SKM-1 (cell line): ENCODE data around the gene TENM3.

Source experiments
- DNase-seq: peaks from one replicate; lab custom pipeline; 2025; ENCODE audit not compliant: unreplicated experiment; lab: John Stamatoyannopoulos, UW

TENM3 gene

DNA sequence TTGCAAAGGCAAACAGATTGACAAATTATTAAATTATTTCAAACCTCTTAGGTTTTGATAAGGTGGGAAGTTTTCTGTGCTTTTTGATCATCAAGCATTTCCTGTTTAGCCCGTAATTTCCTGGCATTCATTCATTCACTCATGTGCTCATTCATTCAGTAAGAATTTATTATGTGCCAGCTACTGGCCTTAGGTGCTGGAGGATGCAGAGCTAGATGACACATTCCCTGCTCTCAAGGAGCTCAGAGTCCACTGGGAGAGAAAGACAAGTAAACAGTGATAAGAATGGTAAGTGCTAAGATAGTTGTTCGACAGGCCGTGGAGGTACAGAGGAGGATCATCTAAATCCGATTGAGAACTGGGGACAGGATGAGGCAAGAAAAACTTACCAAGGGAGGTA lies 520.9 kb downstream of the TENM3 start:
- DNase-seq = no peak

DNA sequence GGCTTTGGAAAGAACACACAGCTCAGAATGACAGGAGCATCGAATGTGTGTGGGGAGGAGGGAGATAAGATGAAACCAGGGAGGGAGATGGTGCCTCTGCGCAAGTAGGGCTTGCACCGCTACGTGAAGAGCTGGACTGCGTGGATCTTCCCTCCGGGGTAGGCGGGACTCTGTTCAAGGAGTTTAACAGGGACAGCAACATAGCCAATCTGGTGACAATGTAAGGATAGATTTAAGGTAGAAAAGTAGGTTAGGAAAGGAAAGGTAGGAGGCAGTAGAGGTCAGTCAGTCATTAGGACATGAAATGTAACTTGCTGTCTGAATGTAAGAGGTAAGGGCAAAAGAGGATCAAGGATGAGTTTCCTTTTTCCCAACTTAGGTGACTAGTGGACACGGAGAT lies 521.4 kb downstream of the TENM3 start:
- no peak for DNase-seq

DNA sequence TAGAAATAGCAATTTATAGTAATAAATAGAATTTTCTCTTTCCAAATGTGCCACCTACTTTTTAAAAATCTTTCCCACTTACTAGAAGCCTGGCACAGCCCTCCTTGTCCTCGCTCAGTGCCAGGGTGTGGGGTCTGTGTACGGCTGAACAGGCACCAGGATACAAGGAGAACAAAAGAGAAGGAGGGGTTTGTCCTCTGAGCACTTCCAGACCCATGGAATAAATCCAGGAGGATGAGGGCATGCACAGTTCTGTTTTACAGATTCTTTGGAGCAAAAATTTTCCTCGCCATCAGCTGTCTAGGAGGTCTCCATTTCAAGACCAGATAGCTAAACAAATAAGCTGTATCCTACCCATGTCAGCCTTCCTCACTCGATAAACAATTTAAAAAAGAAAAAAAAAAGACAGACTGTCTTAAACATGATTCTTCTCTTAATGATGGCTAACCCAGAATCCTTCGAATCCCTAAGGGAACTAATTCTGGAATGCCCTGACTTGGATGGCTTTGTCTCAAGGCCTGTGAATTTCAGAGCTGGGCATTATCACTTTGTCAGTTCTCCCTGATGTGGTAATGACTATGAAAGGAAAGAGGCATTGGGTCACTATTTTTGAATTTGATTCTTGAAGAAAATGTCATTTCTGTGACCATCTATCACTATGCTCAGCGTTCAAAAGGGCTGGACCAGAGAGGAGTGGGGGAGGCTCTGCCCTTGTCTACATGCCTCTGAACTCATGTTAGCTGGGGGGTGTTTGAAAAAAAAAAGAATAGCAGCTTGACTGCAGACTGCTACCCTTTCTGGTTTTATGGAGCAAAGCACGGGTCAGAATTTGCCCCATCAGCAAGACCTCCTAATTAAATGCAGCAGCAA lies 523.0 kb downstream of the TENM3 start:
- DNase-seq = no peak

DNA sequence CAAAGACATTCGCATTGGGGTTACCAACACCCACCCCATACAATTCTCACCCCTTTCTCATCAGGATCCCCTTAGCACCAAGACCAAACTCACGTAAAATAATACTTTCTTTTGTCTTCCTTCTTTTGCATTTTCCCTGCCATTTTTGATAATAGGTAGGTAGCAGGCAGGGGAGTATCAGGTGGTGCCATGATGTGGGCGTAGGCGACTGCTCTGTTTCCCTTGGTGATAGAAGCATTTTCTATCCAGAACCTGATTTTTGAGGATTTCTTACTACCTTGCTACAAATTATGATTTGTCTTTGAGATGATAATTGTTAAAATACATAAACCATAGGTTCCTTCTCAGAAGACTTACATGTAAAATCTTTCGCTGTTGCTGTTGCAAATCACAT lies 523.7 kb downstream of the TENM3 start:
- no peak for DNase-seq

DNA sequence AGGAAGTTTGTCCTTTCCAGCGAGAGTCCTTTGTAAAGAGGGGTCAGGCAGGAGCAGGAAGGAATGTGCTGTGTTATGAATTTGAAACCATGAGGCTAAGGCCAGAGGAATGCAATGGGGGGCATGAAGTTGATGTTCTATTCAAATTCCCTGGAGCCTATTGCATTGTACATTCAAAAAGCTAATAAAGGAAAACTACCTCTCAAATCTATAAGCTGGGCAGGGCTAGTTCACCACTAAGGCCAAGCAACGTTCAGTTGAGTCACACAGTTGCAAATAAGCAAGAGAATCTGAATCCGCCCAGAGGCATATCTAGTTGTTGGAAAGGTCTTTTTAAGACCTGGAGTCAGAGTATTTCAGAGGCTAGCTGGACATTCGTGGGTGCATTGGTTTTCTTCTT lies 525.6 kb downstream of the TENM3 start:
- no peak for DNase-seq

DNA sequence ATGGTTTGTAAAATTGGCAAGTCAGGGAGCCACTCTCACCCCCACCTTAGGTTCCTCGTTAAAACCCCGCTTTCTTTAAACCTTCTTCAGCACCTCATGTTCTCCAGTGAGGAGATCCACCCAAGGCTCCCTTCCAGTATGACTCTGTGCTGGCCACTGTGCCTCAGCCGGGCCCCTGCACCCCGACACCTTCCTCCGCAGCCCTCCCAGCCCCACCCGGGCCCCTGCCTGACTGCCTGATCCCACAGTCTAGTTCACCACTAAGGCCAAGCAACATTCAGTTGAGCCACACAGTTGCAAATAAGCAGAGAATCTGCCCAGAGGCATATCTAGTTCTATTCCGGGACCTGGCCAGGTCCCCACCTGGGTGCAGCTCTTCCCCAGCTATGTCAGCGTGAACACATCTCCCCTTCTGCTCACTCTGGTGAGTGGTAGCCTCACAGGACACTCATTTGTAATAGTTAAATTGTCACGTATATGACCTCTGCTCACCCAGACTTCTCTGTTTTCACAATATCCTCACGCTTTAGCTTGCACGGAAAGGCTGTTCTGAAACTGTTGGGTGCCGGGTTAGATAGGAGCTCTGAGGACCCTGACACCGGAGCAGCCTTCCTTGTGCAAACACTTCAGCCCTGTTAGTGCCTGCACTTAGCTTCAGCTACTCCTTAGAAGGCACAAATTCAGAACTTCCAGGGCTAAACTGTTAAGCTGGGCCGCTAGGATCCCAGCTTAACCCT lies 527.2 kb downstream of the TENM3 start:
- no peak for DNase-seq

DNA sequence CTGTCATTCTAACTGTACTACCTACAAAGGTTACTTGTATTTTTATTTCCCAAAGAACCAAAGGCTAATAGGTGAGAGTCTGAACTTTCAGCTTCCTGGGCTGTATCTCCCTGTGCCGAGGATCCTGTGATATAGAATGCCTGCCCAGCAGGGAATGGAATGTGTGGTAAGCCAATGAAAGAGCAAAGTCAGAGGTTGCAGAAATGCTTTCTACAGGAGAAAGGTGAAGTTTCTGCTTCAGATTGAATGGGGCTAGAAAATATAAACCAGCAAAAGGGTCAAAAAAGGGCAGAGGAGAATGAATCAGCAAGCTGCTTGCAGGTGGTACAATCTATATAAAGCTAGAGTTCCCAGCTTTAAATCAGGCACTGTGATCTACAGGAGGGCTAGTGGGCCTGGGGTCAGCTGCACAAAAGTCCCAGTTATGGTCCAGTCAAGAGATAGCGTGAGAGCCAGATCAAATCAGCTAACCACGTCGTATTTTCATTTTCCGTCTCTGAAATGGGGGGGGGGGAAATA lies 527.9 kb downstream of the TENM3 start:
- DNase-seq = no peak

DNA sequence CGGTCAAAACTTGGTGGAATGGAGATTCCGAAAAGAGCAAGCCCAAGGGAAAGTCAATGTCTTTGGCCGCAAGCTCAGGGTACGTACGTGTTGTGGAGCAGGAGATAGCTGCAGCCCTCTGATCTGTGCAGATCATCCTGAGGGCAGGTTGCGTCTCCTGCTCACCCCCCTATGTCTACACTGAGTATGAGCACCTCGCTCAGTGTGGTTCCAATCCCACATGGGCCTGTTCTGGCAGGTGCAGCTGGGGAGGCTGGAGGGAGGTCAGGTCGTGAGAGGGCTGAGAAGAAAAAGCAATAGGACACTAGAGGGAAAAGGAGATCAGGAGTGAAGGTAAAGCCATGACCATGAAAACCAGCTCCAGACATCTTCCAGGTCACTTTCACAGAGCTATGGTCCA lies 531.9 kb downstream of the TENM3 start:
- no peak for DNase-seq

DNA sequence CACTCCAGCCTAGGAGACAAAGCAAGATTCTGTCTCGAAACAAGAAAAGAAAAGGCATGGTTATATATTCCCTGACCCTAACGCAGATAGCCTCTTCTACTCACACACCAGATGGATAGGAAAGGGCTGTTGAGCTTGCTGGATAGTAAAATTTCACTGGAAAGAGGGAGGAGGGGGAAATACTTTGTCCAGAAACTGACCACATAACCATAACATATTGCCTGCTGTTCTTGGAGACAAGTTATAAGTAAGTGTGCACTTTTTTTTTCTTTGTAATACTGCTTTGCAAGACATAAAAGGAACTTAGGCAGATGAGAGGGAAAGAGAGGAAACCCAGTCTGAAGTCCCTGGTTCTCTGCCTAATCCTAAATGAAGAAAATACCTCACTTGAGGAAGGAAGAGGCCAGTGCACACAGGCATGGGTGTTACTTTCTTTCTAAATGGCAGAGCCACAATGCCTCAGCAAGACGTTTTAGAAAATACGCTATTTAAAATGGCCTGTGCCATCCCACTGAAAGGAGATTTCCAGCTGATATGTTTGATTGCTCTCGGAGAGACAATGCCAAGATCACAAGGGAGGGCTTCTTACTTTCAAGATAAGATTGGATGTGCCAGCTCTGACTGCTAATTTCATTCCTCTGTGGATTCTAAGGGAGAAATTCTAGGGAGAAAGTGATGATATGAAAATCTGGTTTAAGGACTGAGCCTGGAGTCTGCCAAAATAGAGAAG lies 533.3 kb downstream of the TENM3 start:
- DNase-seq = no peak

DNA sequence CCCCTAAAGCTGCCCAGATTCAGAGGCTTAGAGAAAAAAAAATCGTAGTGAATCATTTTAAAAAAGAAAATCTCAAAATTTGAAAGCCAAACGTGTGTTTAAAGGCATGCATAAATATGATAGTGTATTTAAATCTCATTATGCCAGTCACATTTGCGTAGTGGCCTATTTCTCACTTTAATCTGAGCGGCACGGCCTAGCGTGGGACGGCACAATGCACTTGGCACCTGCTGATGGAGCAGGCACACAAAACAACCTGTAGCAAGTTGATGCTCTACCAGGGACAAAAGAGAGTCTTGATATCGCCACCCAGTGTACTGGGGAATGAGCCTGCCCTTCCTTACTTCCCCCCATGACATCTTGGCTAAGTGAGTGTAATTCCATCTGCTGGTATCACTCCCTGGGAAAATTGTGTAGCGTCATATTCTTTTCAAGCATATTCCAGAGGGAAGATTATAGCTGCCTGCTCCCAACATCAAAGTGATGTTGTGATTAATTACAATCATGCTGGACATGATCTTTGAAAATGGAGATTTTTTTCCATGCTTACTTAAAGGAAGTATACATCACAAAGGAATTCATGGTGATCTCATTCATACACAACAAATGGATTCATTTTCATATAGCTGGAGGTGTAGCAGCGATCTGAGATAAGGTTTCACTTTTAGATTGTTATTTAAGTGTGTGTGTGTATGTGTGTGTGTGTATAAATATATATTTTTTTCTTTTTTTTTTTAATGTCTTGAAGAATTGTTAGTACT lies 535.2 kb downstream of the TENM3 start:
- DNase-seq = no peak

DNA sequence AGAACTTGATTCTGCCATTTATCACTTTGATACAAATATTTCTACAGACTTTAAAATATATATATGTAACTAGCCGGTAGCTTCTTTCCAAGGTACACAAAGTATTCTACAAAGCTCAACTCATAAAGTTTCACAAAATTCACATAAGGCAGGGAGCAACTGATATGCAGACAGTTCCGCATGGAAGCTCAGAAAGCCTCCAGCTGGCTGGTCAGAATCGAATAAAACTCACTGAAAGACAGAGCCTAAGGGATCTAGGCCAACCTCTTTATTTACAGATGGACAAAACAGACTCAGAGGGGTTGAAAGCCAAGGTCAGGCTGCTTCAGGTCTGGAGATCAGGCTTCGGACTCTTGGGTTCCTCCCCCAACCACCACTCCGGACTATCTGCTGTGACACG lies 543.8 kb downstream of the TENM3 start:
- no peak for DNase-seq

DNA sequence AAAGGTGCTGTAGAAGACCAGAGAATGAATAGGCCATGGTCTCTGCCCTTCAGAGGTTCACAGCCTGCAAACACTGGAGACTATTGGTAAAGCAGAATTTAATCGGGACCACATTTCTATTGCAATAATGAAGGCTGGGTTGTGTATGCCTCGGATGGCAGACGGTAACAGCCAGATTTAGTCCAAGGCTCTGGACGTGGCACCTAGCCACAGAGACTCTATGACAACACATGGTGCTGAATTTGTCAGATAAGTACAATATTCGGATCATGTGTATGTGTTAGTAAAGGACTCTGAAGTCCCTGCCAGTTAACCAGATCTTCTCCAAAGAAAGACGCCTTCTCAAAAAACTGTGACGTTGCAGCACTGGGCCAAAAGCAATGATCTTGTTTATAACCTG lies 545.0 kb downstream of the TENM3 start:
- no peak for DNase-seq

DNA sequence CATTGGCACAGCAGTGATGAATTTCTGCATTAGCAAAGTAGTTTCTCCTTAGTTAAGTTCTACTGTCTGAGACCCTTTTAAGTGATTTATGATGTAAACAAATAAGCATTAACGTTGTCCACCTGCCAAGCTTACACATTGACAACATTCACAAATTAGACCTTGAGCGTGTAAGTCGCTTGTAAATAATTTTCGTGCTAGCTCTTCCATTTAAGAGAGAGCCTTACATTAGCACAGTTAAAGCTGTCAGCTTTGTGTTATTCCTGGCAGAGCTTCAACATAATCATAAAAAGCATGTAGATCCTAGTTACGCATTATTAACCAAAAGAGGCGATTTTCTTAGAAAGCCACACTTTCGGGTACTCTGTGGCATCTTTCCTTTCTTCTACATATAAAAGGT lies 546.3 kb downstream of the TENM3 start:
- DNase-seq = no peak

DNA sequence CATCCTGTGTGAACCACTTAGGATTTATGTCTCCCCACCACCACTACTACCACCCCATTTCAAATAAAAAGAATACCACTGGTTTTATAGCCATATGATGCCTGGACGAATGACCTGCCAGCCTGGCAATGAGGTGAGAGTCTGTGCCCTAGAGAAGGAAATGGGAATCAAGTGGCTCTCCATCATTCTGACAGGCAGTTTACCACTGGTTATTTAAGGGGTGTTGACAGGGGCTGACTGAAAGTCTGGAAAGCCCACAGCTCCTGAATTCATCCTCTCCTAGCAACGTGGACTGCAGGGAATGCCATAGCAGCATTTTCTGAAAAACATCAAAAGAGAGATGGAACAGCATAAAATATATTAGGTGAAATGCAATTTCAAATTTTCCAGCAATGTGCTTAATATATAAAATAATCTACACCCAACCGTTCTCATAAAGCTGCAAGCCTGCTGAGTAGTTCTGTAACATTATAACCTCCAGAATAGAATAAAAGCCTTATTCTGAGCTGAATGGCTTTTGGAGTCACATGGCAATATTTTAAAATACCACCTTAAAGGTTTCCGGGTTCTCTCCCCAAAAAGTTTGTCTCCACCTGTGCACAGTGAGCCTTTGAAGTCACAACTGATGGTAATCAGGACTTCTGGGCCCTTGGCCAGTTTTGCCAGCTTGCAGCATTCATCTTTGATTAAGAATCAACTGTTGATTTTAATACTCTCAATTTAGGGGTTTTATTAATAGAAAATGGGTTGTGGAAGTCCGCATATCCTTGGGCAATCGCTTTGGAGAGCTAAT lies 552.4 kb downstream of the TENM3 start:
- DNase-seq = no peak

DNA sequence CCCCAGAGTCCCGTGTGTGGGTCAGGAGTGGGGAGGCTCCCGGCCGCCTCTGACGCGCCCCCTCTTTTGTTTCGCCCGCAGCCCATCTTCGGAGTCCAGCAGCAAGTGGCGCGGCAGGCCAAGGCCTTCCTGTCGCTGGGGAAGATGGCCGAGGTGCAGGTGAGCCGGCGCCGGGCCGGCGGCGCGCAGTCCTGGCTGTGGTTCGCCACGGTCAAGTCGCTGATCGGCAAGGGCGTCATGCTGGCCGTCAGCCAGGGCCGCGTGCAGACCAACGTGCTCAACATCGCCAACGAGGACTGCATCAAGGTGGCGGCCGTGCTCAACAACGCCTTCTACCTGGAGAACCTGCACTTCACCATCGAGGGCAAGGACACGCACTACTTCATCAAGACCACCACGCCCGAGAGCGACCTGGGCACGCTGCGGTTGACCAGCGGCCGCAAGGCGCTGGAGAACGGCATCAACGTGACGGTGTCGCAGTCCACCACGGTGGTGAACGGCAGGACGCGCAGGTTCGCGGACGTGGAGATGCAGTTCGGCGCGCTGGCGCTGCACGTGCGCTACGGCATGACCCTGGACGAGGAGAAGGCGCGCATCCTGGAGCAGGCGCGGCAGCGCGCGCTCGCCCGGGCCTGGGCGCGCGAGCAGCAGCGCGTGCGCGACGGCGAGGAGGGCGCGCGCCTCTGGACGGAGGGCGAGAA lies 556.5 kb downstream of the TENM3 start:
- no peak for DNase-seq

DNA sequence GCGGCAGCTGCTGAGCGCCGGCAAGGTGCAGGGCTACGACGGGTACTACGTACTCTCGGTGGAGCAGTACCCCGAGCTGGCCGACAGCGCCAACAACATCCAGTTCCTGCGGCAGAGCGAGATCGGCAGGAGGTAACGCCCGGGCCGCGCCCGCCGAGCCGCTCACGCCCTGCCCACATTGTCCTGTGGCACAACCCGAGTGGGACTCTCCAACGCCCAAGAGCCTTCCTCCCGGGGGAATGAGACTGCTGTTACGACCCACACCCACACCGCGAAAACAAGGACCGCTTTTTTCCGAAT lies 557.0 kb downstream of the TENM3 start:
- no peak for DNase-seq

DNA sequence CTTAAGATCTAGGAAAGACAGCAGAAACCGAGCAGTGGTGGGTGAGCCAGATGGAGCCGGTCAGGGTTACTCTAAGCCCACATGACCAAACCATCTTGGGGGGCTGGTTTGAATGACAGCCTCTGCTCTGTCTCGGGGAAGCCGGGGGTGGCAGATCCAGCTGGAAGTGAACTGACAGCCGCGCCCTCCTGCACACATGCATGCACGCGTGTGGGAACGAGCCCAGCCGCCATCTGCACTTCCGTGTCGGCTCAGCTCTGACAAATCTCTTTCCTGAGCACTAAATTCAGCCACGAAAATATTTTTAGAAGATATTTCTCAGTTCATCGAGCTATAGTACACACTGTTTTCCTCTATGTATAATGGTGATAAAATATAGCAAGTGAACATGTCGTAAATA lies 558.4 kb downstream of the TENM3 start:
- DNase-seq = no peak

DNA sequence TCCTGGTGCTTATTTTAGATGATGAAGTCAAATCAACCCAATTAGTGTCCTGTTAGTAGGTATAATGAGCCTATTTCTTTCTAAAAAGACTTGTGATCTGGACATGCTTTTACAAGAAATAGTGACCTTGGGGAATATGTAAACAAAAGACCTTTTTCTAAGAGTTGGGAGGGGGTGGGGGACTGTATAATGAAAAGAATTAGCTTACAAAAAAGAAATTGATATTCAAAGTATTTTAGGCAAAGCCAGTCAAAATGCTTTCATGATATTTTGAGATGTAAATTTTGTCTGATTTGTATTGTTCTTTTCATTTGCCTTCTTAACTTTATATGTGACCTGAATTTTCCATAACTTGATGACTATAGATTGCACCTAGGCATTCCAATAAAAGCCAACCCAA lies 559.4 kb downstream of the TENM3 start:
- DNase-seq = no peak

DNA sequence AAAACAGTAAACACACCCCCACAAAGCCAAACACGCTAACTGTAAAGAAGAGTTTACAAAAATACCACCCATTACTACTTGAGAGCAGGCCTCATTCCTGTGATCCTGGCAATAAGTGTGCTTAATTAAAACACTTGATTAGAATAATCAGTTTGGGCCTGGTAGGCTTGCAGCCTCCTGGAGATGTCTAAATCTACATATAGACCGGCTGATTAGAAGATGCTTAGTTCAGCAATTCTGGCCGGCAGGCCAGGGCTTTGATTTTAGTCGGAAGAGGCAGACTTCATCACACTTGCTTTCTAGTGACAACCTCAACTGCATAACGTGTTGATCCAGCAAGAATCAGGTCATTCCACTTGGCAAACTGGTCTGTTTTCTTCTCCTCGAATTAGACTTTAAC lies 560.0 kb downstream of the TENM3 start:
- DNase-seq = no peak

DNA sequence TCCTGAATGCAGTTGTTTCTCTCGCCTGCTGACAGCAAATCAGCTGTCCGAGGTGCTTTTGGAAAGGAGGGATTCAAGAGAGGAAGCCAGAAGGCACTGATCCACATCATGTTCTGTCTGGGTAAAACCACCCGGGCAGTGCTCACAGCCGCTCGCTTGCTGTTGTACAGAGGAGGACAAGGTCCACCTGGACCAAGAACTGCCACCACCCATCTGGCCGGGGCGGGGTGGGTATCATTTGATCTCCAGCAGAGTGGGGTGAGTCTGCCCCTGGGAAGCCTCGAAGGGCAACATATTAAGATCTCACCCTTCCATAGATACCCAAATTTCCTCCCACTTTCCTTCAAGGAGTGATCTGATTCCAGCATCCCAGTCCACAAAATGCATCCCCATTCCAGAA lies 560.9 kb downstream of the TENM3 start:
- no peak for DNase-seq
